ENCODE measurements around the gene CYLD.

- TF ChIP-seq CTCF (IDR thresholded peaks at IDR 0.05) (no peak), POLR2A (IDR thresholded peaks at IDR 0.05) (no peak)
Observed at GRCh38 chr16:50731130-50731988, 10.5 kb upstream of the CYLD start.
